ENCODE results near the gene IL31RA. TPM values are rescaled to one million over a fixed set of nuclear protein-coding genes. Genes with fewer than 3 reads are reported as not detected.

Gene IL31RA
- total RNA-seq, 1 experiment from 2014 or later = not detected

- H3K4me3 Mint-ChIP-seq = no peak overlapping the region
- ChIA-PET CTCF (no interaction called here), POLR2A (no interaction called here)
- DNase-seq (ENCODE audit: low spot score) (no peak), ATAC-seq (no peak)
- TF ChIP-seq ZNF263 (CRISPR knock-in tag; IDR thresholded peaks at IDR 0.05; ENCODE audit: low read depth) = no peak
- TF ChIP-seq EMX1 (CRISPR knock-in tag; IDR thresholded peaks at IDR 0.05) = no peak
- TF ChIP-seq FOXJ3 (CRISPR knock-in tag; IDR thresholded peaks at IDR 0.05; ENCODE audit: borderline replicate concordance) = no peak
- no peak for TF ChIP-seq JUN (CRISPR knock-in tag; IDR thresholded peaks at IDR 0.05)
- TF ChIP-seq GTF2I (CRISPR knock-in tag; conservative IDR thresholded peaks at IDR 0.05) = no peak
- TF ChIP-seq NR2C2 (CRISPR knock-in tag; IDR thresholded peaks at IDR 0.05) = no peak
- no peak for TF ChIP-seq USF2 (CRISPR knock-in tag; IDR thresholded peaks at IDR 0.05)
- no peak for TF ChIP-seq PREB (CRISPR knock-in tag; IDR thresholded peaks at IDR 0.05; ENCODE audit: borderline replicate concordance)
- no peaks in the 10 kb centered on the region for H3K36me3 Mint-ChIP-seq
- no peaks in the 10 kb centered on the region for H3K27me3 Mint-ChIP-seq (ENCODE audit: low read depth)
- no peaks in the 10 kb centered on the region for H3K9me3 Mint-ChIP-seq
- peaks cover 16% of the 10 kb centered on the region for H3K4me1 Mint-ChIP-seq
- no peak overlapping the region for H3K27ac Mint-ChIP-seq
Measured at GRCh38 chr5:55919625-55920024, 68.5 kb downstream of the IL31RA start.

- Mint-ChIP-seq H3K36me3 (no peaks in the 10 kb centered on the region), H3K27ac (no peak overlapping the region), H3K4me3 (no peak overlapping the region), H3K27me3 (ENCODE audit: low read depth) (no peaks in the 10 kb centered on the region), H3K9me3 (0 out of 2 replicates have a peak, but pooled peaks cover 3% of the 10 kb centered on the region), H3K4me1 (peaks cover 16% of the 10 kb centered on the region)
- ATAC-seq = no peak
- DNase-seq (ENCODE audit: low spot score) = no peak
- POLR2A ChIA-PET = no interaction called here
- CTCF ChIA-PET = no interaction called here
- TF ChIP-seq GRHL2 (CRISPR knock-in tag; IDR thresholded peaks at IDR 0.05; ENCODE audit: insufficient replicate concordance, severe bottlenecking) (no peak), ZNF425 (CRISPR knock-in tag; conservative IDR thresholded peaks at IDR 0.05) (no peak), CDX4 (CRISPR knock-in tag; IDR thresholded peaks at IDR 0.05; ENCODE audit: borderline replicate concordance) (no peak), PREB (CRISPR knock-in tag; IDR thresholded peaks at IDR 0.05; ENCODE audit: borderline replicate concordance) (no peak), ZNF317 (CRISPR knock-in tag; IDR thresholded peaks at IDR 0.05; ENCODE audit: borderline replicate concordance, low read depth) (no peak), RORB (CRISPR knock-in tag; IDR thresholded peaks at IDR 0.05) (no peak), ATF2 (CRISPR knock-in tag; IDR thresholded peaks at IDR 0.05; ENCODE audit: borderline replicate concordance, low read depth) (no peak), ESRRA (CRISPR knock-in tag; IDR thresholded peaks at IDR 0.05; ENCODE audit: borderline replicate concordance) (no peak), E2F5 (CRISPR knock-in tag; IDR thresholded peaks at IDR 0.05) (no peak), CREB1 (CRISPR knock-in tag; IDR thresholded peaks at IDR 0.05) (no peak), NFATC4 (CRISPR knock-in tag; IDR thresholded peaks at IDR 0.05) (no peak), ZNF232 (CRISPR knock-in tag; IDR thresholded peaks at IDR 0.05) (no peak), KAT7 (CRISPR knock-in tag; IDR thresholded peaks at IDR 0.05; ENCODE audit: borderline replicate concordance) (no peak)
Measured at GRCh38 chr5:55920784-55921183, 69.6 kb downstream of the IL31RA start.

Measured in WTC11 (cell line).